ENCODE results near the gene AZIN2. TPM values are rescaled to one million over a fixed set of nuclear protein-coding genes. Genes with fewer than 3 reads are reported as not detected.
"Not testable (repeated sequence)": the region's sequence is repeated elsewhere in the genome, so short reads cannot be mapped to it uniquely, and the experiment has no call there.

The AZIN2 gene
- total RNA-seq, 1 experiment from 2014 or later: 2.8 TPM

DNA sequence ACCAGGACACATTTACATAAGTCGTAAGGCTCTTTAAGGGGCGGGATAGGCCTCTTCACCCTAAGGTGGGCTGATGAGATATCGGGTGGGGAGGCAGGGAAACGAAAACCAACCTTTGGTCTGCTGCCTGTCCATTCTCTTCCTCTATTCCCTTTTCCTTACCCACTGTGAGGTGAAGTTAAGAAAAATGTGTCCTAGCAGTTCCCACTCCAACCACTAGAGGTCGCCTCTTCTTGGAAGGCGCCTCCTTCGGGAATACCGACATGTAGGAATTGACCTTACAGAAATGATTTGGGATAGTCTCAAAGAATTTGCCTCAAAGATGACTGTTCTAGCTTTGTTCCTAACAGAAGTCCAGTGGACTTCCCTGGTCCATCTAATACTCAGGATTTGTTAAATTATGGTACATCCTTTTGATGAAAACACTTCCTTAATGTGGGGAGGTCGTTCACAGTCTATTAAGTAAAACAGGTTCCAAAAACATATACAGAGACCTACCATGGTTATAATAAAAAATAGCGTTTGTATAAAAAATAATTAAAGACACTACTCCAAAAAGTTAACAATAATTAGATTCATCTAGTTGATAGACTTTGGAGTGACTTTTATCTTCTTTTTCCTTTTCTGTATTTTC is 14.1 kb downstream of the AZIN2 start:
- peak; percentile 72 for DNase-seq (ENCODE audit: low read depth)

DNA sequence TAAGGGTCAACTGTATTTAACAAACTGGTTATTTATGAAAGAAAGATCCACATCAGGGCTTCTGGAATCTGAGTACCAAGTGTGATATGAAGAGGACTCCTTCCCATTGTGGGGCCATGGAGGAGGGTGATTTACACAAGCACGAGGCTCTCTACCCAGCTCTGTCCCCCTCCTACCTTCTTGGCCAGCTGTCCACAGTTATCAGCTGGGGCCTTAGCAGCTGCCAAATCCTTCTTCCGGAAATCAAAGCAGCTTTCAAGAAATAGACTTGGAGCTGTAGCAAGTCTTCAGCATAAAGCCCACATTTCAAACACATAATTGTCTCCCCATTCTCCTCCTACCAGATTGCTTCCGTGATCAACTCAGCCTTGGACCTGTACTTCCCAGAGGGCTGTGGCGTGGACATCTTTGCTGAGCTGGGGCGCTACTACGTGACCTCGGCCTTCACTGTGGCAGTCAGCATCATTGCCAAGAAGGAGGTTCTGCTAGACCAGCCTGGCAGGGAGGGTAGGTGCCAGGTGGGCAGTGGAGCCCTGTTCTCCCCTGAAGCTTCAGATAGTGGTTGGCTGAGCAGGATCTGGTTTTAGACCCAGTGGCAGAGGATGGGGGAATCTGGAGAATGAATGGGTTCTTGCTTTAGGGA is 15.5 kb downstream of the AZIN2 start:
- no peak for DNase-seq (ENCODE audit: low read depth)

DNA sequence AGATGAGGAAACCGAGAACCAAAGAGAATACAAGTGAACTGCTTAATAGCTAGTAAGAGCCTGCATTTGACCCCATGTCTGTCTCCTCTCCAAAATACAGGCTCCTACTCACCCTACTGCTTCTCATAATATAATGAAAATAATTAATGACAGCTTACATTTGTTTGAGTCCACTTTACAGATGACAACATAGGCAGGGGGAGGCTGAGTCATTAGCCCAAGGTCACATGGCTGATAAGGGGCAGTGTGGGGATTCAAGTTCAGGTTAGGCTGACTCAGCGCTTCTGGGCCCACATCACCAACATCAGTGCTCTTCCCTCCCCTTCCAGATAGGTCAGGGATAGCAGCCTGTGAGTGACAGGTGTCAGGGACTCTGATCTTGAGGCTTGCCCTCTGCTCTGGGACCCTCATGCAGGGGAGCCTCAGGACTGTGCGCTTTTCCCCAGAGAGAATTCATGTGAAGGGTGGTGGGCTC is 16.2 kb downstream of the AZIN2 start:
- peak; percentile 55 for DNase-seq (ENCODE audit: low read depth)

DNA sequence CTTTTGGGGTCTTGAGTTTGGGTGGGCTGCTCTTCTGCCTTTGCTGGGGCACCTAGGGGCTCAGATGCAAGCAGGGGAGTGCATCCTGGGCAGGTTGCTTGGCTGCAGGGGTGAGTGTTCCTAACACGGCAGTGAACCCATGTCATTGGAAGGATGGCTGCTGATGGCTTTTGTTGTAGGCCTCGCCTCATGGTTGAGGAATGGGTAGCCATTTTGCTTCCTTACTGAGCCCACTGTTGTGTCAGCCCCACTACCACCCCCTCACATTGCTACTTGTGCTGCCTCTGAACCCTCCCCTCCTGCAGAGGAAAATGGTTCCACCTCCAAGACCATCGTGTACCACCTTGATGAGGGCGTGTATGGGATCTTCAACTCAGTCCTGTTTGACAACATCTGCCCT is 16.8 kb downstream of the AZIN2 start:
- no peak for DNase-seq (ENCODE audit: low read depth)

DNA sequence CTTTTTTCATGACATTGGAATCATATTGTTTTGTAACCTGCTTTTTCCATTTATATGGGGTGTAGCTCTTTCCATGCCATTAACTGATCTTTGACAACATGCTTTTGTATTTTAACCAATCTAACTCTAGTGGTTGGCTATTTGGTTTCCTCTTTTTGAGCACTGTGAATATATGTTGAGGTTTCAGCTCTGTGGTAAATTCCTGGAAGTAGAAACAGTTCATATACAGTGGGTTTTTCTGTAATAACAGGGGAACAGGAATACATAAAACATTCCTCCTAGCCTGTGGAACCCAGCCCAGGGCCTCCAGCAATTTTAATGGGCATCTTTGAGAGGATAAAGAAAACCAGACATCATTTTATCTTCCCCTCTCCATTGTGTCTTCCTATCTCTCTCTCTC is 17.4 kb downstream of the AZIN2 start:
- DNase-seq (ENCODE audit: low read depth): peak; percentile 40

DNA sequence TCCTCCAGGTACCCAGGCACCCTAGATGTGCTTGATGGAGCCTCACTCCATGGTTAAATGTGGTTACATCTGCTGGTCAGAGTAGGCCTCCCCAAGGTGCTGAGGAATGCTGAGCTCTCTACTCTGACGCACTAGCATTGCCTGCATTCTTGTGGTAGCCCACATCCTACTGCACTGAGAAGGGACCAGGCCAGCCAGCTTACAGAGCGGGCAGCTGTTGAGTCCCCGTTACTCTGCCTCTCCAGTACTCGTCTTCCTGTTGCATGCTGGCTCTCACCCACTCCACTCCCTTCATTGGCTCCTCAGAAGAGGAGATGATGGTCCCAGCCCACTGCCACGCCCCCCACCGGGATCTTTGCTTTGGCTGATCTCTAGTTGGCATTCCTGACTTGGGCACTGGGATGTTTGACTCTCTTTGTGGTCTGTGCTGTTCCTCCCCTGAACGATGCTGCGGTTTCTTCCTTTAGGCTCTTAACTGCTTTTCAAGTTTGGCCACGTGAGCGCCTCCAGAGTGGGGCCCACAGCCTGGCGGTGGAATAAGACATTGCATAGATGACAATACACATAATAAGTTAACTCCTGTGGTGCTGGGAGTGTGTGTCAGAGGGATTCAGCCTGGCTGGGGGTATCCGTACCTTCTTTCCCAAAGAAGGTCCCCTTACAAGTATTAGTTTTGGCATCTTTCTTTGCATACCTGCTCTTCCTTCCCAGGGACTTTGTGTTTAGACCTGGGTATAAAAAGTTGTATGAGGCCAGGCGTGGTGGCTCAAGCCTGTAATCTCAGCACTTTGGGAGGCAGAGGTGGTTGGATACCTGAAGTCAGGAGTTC is 18.6 kb downstream of the AZIN2 start:
- DNase-seq (ENCODE audit: low read depth): peak; percentile 100

DNA sequence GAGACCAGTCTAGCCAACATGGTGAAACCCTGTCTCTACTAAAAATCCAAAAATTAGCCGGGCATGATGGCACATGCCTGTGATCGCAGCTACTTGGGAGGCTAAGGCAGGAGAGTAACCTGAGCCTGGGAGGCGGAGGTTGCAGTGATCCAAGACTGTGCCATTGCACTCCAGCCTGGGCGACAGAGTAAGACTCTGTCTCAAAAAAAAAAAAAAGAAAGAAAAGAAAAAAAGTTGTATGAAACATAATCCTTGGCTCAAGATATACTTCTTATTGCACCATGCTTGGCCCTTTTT is 19.1 kb downstream of the AZIN2 start:
- not testable (repeated sequence) for DNase-seq (ENCODE audit: low read depth)

DNA sequence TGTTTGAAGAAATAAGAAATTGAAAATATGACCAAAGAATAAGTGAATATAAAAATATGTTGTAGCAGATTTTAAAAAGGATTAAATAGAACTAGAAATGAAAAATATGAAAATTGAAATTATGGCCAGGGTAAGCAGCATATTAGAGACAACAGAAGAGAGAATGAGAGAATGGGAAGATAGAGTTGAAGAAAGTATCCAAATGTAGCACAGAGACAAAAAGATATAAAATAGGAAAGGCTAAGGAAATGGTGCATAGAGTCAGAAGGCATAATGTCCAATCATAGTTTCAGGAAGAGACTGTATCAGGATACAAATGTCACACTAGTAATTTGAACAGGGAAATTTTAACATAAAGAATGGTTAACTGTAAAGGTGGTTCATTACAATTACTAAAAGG is 29.5 kb downstream of the AZIN2 start:
- DNase-seq (ENCODE audit: low read depth): no peak

DNA sequence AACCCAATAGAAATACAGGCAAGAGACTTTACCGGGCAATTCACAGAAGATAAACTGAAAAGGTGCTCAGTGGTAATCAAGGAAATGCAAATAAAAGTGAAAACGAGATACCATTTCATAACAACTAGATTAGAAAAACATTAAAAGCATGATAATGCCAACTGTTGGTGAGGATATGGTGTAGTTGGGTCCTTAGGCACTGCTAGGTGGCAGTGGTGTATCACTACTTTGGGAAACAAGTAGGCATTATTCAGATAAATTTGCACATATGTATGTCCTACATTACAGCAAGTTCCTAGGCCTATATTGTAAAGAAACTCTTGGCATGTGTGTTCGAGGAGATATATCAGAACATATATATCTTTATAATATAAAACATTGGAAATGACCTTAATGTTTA is 31.0 kb downstream of the AZIN2 start:
- peak; percentile 44 for DNase-seq (ENCODE audit: low read depth)

DNA sequence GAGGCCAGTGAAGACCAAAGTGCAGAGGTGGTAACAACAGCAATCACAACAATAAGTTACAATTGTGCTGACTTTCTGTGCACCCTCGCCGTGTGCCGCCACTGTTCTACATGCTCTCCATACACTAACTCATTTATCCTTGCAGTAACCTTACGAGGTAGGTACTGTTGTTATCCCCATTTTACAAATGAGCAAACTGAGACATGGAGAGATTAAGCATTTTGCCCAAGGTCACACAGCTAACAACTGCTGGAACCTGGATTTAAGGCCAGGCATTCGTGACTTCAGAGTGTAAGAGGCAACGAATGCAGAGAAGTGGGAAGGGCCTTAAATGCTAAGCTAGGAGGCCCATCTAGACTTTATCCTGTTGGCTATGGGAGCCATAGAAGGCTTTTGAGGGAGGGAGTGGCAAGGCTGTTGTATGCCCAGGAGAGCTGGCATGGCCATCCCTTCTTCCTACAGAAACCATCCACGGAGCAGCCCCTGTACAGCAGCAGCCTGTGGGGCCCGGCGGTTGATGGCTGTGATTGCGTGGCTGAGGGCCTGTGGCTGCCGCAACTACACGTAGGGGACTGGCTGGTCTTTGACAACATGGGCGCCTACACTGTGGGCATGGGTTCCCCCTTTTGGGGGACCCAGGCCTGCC is 36.6 kb downstream of the AZIN2 start:
- DNase-seq (ENCODE audit: low read depth): no peak

DNA sequence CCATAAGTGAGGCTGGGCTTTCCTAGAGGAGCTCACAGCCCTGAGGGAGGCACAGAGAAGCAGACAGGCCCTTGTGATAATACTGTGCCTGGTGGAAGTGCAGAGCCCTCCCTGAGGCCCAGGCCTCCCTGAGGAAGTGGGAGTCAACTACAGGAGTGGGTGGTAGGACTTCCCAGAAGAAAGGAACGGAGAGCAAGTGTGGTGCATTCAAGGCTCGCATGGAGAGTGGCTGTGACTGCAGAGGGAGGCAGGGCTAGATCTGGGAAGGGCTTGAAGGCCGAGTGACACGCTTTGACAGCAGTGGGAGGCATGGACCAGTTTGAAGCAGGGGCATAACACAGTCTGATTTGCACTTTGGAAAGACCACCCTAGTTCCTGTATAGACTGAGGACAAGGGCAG is 37.3 kb downstream of the AZIN2 start:
- no peak for DNase-seq (ENCODE audit: low read depth)

DNA sequence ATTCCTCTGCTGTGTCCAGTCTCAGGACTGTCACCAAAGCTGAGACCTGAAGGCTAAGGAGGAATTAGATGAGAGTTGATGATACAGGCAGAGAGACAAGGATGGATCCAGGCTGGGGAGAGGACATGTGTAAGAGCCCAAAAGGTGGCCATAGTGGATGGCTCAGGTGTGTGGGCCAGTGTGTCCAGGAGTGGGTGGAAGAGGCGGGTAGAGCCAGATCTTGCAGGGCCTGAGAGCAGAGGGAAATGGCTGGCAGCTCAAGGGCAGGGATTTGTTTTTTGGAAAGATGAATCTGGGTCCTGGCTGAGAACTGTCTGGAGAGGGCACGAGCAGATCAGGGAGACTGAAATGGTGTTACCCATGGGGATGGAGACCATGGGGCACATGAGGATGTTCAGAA is 38.1 kb downstream of the AZIN2 start:
- DNase-seq (ENCODE audit: low read depth): no peak

DNA sequence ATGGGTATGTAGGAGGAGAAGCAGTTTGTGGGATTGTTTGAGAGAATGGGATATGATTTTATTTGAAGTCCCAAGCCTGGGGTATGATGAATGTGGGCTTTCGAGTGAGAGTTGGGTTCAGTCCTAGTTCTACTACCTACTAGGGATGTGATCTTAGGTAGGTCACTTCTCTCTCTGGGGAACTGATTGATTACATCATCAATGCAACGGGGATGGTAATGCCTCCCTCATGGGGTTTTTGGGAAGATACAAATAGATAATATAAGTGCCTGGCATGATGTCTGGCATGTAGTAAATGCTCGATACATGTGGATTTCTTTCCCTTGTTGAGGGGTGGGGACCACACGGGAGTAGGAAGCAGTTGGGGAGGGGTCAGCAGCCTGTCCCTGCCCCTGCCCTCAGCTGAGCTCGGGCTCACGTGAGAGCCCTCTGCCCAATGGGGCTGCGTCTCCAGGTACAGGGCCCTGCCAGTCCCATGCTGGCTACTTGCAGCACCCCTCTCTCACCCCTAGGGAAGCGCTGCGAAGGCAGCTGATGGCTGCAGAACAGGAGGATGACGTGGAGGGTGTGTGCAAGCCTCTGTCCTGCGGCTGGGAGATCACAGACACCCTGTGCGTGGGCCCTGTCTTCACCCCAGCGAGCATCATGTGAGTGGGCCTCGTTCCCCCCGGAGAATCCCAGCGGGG is 38.7 kb downstream of the AZIN2 start:
- DNase-seq (ENCODE audit: low read depth): no peak

DNA sequence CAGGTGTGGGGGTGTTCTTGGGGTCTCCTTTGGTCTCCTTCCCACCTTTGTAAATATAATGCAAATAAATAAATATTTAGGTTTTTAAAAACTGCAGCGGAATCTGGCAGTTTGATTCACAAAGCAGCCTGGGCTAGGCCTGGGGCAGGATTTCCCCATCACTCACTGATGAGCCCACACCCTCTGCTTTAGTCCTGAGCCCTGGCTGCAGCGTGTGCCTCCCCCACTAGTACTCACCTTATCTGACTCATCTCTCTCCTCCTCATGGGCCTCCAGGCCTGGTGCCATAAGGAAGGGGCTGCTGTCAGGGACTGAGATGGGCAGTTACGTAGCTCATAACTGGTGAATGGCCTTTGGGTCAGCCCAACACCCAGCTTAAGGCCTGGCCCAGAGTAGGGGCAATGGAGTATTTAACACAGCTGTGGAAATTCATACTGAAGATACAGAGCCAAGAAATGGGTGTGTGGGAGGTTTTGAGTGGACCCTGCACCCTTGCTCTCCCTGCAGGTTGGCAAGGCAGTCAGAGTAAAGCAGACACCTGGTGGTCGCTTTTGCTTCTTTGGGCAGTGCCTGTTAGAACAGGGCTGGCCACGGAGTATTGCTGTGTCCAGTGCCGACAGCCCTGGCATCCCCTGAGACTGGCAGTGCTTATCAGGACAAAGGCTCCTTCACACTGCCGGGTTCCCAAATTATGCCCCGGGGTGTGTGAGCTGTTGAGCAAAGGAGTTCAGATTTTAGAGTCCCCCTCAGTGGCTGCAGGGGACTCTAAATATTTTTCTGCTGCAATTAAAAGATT is 39.7 kb downstream of the AZIN2 start:
- peak; percentile 51 for DNase-seq (ENCODE audit: low read depth)

DNA sequence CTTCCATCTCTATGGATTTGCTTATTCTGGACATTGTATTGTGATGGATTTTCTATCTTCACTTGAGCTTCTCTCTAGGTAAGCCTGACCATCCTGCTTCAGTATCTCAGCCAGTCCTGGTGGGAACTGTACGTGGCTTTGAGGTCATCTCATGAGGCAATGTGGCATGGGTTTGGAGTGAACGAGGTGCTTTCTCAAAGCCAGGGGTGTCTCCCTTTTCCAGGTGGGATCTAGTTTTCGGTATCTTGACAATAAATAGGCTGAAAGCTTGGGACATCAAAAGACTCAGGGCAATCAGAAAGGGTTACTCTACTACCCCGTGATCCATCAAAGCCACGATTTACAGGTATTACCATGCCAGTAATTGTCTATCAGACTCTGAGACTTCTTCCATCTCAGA is 40.8 kb downstream of the AZIN2 start:
- no peak for DNase-seq (ENCODE audit: low read depth)

DNA sequence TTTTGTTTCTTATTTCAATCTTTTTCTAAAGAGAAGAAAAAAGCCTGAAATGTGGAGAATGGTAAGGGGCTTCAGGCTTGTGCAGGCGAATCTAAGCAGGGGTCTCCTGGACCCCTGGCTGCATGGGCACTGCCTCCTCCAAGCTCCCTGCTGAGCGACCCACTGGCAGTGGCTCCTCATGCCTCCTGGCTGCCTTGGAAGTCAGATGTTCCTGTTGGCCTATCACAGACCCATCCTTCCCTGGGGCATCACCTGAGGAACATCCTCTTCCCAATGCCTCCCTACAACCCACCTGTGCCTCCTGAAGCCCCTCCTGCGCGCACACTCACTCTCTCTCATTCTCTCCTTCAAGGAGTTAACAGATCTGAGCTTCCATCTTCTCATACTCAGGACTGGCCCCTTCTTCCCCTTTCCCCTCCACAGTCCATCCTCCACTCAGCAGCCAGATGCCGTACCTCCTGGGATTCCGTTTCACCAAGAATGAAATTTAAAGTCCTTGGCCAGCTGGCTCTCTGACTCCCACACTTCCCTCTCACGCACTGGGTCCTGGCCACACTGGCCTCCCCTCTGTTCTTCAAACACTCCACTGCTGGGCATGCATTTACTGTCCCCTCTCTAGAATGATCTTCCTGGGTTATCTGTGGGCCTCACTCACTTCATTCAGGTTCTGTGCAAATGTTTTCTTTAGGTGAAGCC is 41.7 kb downstream of the AZIN2 start:
- no peak for DNase-seq (ENCODE audit: low read depth)

DNA sequence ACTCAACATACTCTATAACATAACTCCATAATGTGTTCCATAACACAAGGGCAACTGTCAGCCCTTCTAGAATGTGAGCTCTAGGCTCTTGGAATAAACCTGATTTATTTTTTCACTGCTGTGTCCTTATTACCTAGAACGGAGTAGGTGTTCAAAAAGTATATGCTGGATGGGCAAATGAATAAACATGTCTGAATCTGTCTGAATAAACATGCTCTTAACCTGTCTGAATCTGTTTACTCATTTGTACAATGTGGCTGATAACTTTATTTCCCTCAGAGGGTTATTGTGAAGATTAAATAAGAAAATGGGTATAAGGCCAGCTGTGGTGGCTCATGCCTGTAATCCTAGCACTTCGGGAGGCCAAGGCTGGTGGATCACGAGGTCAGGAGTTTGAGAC is 42.3 kb downstream of the AZIN2 start:
- no peak for DNase-seq (ENCODE audit: low read depth)

DNA sequence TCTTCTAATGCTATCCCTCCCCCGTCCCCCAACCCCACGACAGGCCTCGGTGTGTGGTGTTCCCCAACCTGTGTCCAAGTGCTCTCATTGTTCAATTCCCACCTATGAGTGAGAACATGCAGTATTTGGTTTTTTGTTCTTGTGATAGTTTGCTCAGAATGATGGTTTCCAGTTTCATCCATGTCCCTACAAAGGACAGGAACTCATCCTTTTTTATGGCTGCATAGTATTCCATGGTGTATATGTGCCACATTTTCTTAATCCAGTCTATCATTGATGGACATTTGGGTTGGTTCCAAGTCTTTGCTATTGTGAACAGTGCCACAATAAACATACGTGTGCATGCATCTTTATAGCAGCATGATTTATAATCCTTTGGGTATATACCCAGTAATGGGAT is 43.7 kb downstream of the AZIN2 start:
- DNase-seq (ENCODE audit: low read depth): not testable (repeated sequence)

DNA sequence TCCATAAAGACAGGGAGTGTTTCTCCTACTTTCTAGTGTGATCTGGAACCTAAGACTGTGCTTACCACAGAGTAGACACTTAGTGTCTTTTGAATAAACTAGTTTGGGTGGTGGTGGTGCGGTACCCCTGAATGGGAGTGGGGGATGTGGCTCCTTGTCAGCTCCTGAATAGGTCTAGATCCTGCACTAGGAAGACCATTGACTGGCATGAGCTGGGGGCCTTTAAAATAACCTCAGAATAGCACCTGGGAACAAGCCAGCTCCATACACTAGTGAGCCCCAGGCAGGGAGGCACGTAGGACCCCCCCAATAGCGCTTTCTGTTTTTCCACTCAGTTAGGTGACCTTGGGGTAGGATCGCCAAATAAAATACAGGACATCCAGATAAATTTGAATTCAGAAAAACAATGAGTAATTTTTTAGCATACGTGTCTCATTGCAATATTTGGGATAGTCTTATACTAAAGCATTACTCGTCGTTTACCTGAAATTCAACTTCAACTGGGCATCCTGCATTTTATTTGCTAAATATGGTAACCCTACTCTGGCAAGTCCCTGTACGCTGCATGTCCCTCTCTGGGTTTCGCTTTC is 45.6 kb downstream of the AZIN2 start:
- no peak for DNase-seq (ENCODE audit: low read depth)

Data from M059J (cell line).